Neutrophil (primary cell): ENCODE results near the gene NUCB2.

ENCODE experiments used
- H3K27ac ChIP-seq: fragments of 200-600 bp; sonication (generic); 2 replicates; pipeline ENCODE4 v1.5.1; 2016; ENCODE audit warnings: mild to moderate bottlenecking, moderate library complexity
- H3K27me3 ChIP-seq: fragments of 200-600 bp; sonication (generic); 2 replicates; pipeline ENCODE4 v1.6.0; 2016; ENCODE audit warnings: mild to moderate bottlenecking
- H3K36me3 ChIP-seq: fragments of 200-600 bp; sonication (generic); 2 replicates; pipeline ENCODE4 v1.5.1; 2017
- H3K4me1 ChIP-seq, 2 experiments: fragments of 200-600 bp in 1 of 2; sonication (generic) in 1 of 2; 1 replicate in 1 of 2; 2 replicates in 1 of 2; pipeline versions ENCODE4 v1.5.1 to v1.6.1; 2013 to 2016; ENCODE audit warnings: low read depth in 1 of 2, low read length in 1 of 2, mild to moderate bottlenecking in 1 of 2, moderate library complexity in 1 of 2; ENCODE audit not compliant: control insufficient read depth in 1 of 2, insufficient read depth in 1 of 2
- H3K4me3 ChIP-seq, 2 experiments: fragments of 200-600 bp in 1 of 2; sonication (generic) in 1 of 2; 1 replicate in 1 of 2; 2 replicates in 1 of 2; pipeline ENCODE4 v1.5.1; 2013 to 2016; ENCODE audit warnings: low read depth in 1 of 2, low read length in 1 of 2, mild to moderate bottlenecking in 1 of 2, moderate library complexity in 1 of 2
- H3K9me3 ChIP-seq: fragments of 200-600 bp; sonication (generic); 2 replicates; pipeline ENCODE4 v1.5.1; 2016
- TF ChIP-seq, protein P1 (sequence below): fragments of 200-600 bp; sonication (generic); IDR thresholded peaks from 2 replicates; pipeline ENCODE4 v1.5.1; 2016; ENCODE audit warnings: antibody characterized with exemption

Gene NUCB2

DNA sequence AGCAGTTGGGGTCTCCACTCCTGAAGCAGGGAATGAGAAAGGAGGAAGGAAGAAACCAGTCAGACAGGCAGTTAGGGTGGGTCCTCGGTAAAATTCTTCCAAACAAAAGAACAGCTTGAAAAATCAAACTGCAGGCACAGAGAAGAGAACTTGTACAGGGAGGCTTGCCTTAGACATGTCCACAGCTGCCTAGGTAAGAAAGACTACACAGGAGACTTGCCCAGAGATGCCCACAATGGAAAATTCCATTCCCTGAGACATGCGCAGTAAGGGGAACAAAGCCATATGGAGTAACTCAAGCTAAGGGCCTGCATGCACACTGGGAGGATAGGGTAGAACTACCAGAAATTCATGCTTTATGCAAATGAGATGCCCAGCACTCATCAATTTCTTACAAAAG, 102.1 kb downstream of the NUCB2 start:
- TF ChIP-seq, protein P1, sequence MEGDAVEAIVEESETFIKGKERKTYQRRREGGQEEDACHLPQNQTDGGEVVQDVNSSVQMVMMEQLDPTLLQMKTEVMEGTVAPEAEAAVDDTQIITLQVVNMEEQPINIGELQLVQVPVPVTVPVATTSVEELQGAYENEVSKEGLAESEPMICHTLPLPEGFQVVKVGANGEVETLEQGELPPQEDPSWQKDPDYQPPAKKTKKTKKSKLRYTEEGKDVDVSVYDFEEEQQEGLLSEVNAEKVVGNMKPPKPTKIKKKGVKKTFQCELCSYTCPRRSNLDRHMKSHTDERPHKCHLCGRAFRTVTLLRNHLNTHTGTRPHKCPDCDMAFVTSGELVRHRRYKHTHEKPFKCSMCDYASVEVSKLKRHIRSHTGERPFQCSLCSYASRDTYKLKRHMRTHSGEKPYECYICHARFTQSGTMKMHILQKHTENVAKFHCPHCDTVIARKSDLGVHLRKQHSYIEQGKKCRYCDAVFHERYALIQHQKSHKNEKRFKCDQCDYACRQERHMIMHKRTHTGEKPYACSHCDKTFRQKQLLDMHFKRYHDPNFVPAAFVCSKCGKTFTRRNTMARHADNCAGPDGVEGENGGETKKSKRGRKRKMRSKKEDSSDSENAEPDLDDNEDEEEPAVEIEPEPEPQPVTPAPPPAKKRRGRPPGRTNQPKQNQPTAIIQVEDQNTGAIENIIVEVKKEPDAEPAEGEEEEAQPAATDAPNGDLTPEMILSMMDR, result no peak
- Histone ChIP-seq H3K4me1 (peaks cover 4% of the 10 kb centered on the region in 2 experiments), H3K4me3 (no peak overlapping the region), H3K27ac (no peak overlapping the region), H3K27me3 (no peaks in the 10 kb centered on the region), H3K9me3 (peaks cover 11% of the 10 kb centered on the region), H3K36me3 (no peaks in the 10 kb centered on the region)

DNA sequence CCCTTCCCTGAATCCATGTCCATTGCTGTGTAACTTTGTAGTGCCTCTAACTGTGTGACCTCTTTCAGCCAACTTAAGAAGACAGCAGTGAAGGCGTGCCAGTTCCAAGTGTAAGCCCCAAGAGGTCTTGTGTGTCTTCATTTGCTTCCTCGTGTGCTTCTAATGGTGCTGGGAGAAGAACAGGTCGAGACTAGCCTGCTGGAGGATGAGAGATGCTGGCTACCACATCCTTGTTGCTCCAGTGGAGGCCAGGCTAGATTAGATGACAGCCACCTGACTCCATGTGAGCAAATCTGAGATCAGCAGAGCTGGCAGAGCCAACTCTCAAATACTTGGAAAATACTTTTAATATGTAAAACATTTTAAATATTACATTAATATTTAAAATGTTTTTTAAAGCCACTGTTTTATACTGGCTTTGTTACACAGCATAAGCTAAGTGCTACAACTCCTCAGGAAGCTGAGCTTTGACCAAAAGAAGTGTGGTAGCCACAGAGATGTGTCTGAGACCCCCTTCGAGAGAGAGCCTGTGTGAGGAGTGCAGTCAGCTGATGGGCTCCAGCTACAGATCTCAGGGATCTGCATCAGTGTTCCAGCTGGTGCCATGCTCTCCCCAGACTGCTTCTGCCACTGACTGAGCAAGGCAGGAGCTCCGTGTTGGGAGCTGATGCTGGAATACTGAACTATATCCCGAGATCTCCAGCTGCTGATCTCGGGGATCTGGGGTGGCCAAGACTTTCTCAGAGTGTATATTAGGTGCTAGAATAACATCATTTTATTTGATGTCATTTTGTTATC, 103.0 kb downstream of the NUCB2 start:
- H3K27ac ChIP-seq, result no peak overlapping the region
- H3K4me1 ChIP-seq, result peaks cover 6% of the 10 kb centered on the region in 2 experiments
- TF ChIP-seq, protein P1, result no peak
- H3K27me3 ChIP-seq, result no peaks in the 10 kb centered on the region
- no peaks in the 10 kb centered on the region for H3K36me3 ChIP-seq
- H3K4me3 ChIP-seq, result no peak overlapping the region
- H3K9me3 ChIP-seq, result peaks cover 9% of the 10 kb centered on the region

DNA sequence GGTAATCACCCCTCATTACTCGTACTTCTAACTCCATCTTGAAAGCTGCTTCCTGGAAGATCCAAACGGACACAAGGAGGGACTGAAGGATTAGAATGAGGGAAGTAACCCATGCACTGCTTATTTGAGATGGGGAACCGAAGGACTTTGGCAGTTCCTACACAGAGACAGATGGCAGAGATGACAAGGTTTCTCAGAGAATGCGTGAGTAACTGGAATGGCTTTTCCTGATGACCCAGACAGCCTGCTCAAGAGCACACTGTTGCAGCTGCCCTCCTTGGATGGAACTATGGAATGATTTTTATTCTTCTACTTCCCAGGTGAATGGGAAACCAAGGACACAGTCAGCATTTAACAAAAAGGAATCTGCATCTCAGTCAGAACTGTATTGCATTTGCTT, 104.6 kb downstream of the NUCB2 start:
- H3K27me3 ChIP-seq, result no peaks in the 10 kb centered on the region
- no peaks in the 10 kb centered on the region for H3K9me3 ChIP-seq
- H3K27ac ChIP-seq, result no peak overlapping the region
- TF ChIP-seq, protein P1, result no peak
- H3K36me3 ChIP-seq, result no peaks in the 10 kb centered on the region
- H3K4me3 ChIP-seq, result no peak overlapping the region
- H3K4me1 ChIP-seq, result peaks cover 6% of the 10 kb centered on the region in 2 experiments
